Measurements from ENCODE around the gene U2AF2.
A peak's percentile ranks its signal among the peaks of the same experiment; 100 is the strongest.

U2AF2 gene

GRCh38 chr19:55690109-55690768, 35.4 kb downstream of the U2AF2 start:
- no peak for DNase-seq (ENCODE audit: low spot score)

- no peak for DNase-seq (ENCODE audit: low spot score)
Measured at GRCh38 chr19:55690769-55691545, 36.1 kb downstream of the U2AF2 start.

GRCh38 chr19:55691561-55692481, 37.0 kb downstream of the U2AF2 start:
- DNase-seq (ENCODE audit: low spot score) = no peak

GRCh38 chr19:55692681-55693081, 37.8 kb downstream of the U2AF2 start:
- no peak for DNase-seq (ENCODE audit: low spot score)

GRCh38 chr19:55693336-55693974, 38.6 kb downstream of the U2AF2 start:
- no peak for DNase-seq (ENCODE audit: low spot score)

GRCh38 chr19:55694241-55694655, 39.4 kb downstream of the U2AF2 start:
- DNase-seq (ENCODE audit: low spot score) = no peak

- DNase-seq (ENCODE audit: low spot score) = no peak
Measured at GRCh38 chr19:55694656-55695491, 40.0 kb downstream of the U2AF2 start.

- DNase-seq (ENCODE audit: low spot score) = no peak
Measured at GRCh38 chr19:55695511-55696290, 40.9 kb downstream of the U2AF2 start.

- DNase-seq (ENCODE audit: low spot score) = no peak
Measured at GRCh38 chr19:55696301-55697068, 41.6 kb downstream of the U2AF2 start.

- no peak for DNase-seq (ENCODE audit: low spot score)
Measured at GRCh38 chr19:55697069-55697440, 42.2 kb downstream of the U2AF2 start.

GRCh38 chr19:55697698-55698097, 42.9 kb downstream of the U2AF2 start:
- DNase-seq (ENCODE audit: low spot score) = no peak

- no peak for DNase-seq (ENCODE audit: low spot score)
Measured at GRCh38 chr19:55698256-55698655, 43.4 kb downstream of the U2AF2 start.

- no peak for DNase-seq (ENCODE audit: low spot score)
Measured at GRCh38 chr19:55699221-55699620, 44.4 kb downstream of the U2AF2 start.

- DNase-seq (ENCODE audit: low spot score) = no peak
Measured at GRCh38 chr19:55700813-55701212, 46.0 kb downstream of the U2AF2 start.

- no peak for DNase-seq (ENCODE audit: low spot score)
Measured at GRCh38 chr19:55702131-55702627, 47.3 kb downstream of the U2AF2 start.

- peak; percentile 65 for DNase-seq (ENCODE audit: low spot score)
Measured at GRCh38 chr19:55703790-55704215, 49.0 kb downstream of the U2AF2 start.

- DNase-seq (ENCODE audit: low spot score) = no peak
Measured at GRCh38 chr19:55704494-55705245, 49.8 kb downstream of the U2AF2 start.

- DNase-seq (ENCODE audit: low spot score) = no peak
Measured at GRCh38 chr19:55705972-55706371, 51.1 kb downstream of the U2AF2 start.

- no peak for DNase-seq (ENCODE audit: low spot score)
Measured at GRCh38 chr19:55711719-55712118, 56.9 kb downstream of the U2AF2 start.

Measured in GM03348 (cell line).